ENCODE results near the gene GATA5.

Gene GATA5

DNA sequence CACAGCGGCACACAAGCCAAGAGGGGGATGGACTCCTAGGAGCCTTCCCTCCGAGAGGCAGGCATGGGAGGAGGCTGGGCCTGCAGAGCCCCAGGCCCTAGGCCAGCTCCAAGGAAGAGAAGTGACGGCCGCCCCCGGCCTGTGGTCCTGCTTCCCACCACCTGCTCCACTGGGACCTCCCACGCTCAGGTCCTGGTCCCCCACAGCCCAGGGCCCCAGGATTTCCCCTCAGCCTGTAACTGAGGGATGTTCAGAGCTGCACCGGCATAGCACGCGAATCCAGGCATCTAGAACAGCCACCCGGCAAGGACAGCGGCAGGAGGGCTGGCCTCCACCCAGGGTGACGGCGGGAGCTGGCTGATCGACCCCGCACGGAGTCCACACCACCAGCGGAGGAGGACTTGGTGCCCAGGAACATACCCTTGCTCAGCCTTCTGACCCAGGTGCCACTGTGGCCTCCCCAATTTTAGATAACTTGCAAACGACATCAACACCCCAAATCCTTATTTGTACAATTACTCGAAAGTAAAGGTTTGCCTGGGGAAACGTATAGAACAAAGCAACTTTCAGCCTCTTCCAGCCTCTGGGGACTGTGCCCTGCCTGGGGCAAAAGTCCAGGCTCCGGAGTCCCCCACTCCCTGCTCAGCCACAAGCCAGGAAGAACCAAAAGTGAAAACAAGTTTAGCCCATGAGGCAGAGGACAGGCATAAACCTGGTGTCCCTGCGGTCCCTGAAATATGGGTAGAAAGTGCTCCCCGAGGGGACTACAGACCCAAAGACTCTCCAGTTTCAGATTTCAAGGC lies 3.5 kb downstream of the GATA5 start:
- ChIA-PET POLR2A (no interaction called here), CTCF (no interaction called here)

DNA sequence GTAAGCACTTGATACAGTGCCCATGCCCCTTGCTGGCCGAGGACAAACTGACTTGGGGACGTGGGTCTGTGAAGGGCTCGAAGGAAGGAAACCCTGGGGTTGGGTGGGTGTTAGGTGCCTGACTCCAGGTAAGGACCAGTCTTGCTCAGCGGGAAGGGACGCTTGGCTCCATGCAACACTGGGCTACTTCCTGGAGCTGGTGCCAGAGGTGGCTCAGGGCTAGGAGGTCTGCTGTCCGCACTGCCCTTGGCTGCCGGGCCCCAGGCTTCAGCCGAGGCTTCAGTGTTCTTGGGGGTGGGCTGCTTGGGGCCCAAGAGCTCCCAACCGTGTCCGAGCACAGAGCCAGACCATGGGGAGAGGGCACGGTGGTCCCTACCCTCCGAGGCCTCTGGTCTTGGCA lies 5.3 kb downstream of the GATA5 start:
- H3K27ac ChIP-seq (ENCODE audit: extremely low read depth, low read depth, low read length), result no peak overlapping the region

More for the DNA sequence above, 3.5 kb downstream of the GATA5 start:
- TF ChIP-seq ZNF529 (tag by site-specific recombination; IDR thresholded peaks at IDR 0.05; ENCODE audit: insufficient replicate concordance) (no peak), ZFHX2 (tag by site-specific recombination; conservative IDR thresholded peaks at IDR 0.05) (0 out of 2 replicates have a peak, but pooled peaks have one; percentile 25)
- H3K4me3 ChIP-seq (ENCODE audit: low read depth, low read length), result no peak overlapping the region
- H3K4me1 ChIP-seq (ENCODE audit: control insufficient read depth, insufficient read depth, low read length), result no peaks in the 10 kb centered on the region
- H3K36me3 ChIP-seq (ENCODE audit: control insufficient read depth in 2 of 2, insufficient read depth in 1 of 2, low read length in 2 of 2), result no peaks in the 10 kb centered on the region
- no peak overlapping the region for H3K27ac ChIP-seq (ENCODE audit: extremely low read depth, low read depth, low read length)
- H3K9me3 ChIP-seq (ENCODE audit: control insufficient read depth, insufficient read depth, low read depth, low read length), result no peaks in the 10 kb centered on the region

DNA sequence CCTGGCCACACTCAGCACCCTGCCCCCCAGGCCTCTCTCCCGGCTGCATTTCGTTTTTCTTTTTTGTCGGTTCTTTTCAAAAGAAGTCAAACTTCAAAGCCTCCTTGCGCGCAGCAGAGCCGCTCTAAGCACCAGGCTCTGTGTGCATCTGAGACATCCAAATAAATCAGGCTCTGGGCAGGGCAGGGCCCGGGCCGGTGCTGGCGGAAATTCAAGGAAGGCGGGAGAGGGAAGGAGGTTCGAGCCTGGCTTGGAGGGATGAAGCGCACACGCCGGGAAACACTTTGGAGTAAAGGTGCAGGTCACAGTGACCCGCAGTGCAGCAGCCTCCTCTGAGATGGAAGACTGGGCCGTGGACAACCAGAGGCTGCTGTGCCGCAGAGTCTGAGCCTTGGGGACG lies 5.8 kb downstream of the GATA5 start:
- Histone ChIP-seq H3K9me3 (ENCODE audit: control insufficient read depth, insufficient read depth, low read depth, low read length) (no peaks in the 10 kb centered on the region), H3K4me1 (ENCODE audit: control insufficient read depth, insufficient read depth, low read length) (no peaks in the 10 kb centered on the region), H3K4me3 (ENCODE audit: low read depth, low read length) (no peak overlapping the region), H3K27ac (ENCODE audit: extremely low read depth, low read depth, low read length) (no peak overlapping the region), H3K36me3 (ENCODE audit: control insufficient read depth in 2 of 2, insufficient read depth in 1 of 2, low read length in 2 of 2) (no peaks in the 10 kb centered on the region)
- CTCF ChIA-PET, result no interaction called here
- POLR2A ChIA-PET, result no interaction called here
- TF ChIP-seq ZNF785 (tag by site-specific recombination; IDR thresholded peaks at IDR 0.05) (no peak), GLIS2 (tag by site-specific recombination; IDR thresholded peaks at IDR 0.05) (no peak), ZNF473 (tag by site-specific recombination; IDR thresholded peaks at IDR 0.05) (no peak), ZNF202 (tag by site-specific recombination; IDR thresholded peaks at IDR 0.05; ENCODE audit: borderline replicate concordance) (no peak), FEZF1 (tag by site-specific recombination; IDR thresholded peaks at IDR 0.05) (no peak), GLIS1 (tag by site-specific recombination; IDR thresholded peaks at IDR 0.05) (no peak), KLF10 (tag by site-specific recombination; IDR thresholded peaks at IDR 0.05) (no peak)
- TF ChIP-seq, protein P1, sequence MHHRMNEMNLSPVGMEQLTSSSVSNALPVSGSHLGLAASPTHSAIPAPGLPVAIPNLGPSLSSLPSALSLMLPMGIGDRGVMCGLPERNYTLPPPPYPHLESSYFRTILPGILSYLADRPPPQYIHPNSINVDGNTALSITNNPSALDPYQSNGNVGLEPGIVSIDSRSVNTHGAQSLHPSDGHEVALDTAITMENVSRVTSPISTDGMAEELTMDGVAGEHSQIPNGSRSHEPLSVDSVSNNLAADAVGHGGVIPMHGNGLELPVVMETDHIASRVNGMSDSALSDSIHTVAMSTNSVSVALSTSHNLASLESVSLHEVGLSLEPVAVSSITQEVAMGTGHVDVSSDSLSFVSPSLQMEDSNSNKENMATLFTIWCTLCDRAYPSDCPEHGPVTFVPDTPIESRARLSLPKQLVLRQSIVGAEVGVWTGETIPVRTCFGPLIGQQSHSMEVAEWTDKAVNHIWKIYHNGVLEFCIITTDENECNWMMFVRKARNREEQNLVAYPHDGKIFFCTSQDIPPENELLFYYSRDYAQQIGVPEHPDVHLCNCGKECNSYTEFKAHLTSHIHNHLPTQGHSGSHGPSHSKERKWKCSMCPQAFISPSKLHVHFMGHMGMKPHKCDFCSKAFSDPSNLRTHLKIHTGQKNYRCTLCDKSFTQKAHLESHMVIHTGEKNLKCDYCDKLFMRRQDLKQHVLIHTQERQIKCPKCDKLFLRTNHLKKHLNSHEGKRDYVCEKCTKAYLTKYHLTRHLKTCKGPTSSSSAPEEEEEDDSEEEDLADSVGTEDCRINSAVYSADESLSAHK (tag by site-specific recombination; IDR thresholded peaks at IDR 0.05), result no peak

More for the DNA sequence above, 5.3 kb downstream of the GATA5 start:
- TF ChIP-seq, protein P2, sequence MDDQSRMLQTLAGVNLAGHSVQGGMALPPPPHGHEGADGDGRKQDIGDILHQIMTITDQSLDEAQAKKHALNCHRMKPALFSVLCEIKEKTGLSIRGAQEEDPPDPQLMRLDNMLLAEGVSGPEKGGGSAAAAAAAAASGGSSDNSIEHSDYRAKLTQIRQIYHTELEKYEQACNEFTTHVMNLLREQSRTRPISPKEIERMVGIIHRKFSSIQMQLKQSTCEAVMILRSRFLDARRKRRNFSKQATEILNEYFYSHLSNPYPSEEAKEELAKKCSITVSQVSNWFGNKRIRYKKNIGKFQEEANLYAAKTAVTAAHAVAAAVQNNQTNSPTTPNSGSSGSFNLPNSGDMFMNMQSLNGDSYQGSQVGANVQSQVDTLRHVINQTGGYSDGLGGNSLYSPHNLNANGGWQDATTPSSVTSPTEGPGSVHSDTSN (CRISPR knock-in tag; IDR thresholded peaks at IDR 0.05), result no peak
- TF ChIP-seq KLF7 (tag by site-specific recombination; IDR thresholded peaks at IDR 0.05; ENCODE audit: borderline replicate concordance) (no peak), ZNF658 (tag by site-specific recombination; IDR thresholded peaks at IDR 0.05) (no peak), WT1 (tag by site-specific recombination; IDR thresholded peaks at IDR 0.05) (no peak), ZNF707 (tag by site-specific recombination; IDR thresholded peaks at IDR 0.05) (no peak), ZNF548 (tag by site-specific recombination; IDR thresholded peaks at IDR 0.05) (no peak), GLI2 (tag by site-specific recombination; IDR thresholded peaks at IDR 0.05; ENCODE audit: borderline replicate concordance, low read depth) (no peak), ZNF664 (tag by site-specific recombination; IDR thresholded peaks at IDR 0.05) (no peak), ZNF416 (tag by site-specific recombination; IDR thresholded peaks at IDR 0.05) (no peak), GLI4 (tag by site-specific recombination; IDR thresholded peaks at IDR 0.05) (no peak), ZNF629 (tag by site-specific recombination; IDR thresholded peaks at IDR 0.05) (no peak), PRDM1 (tag by site-specific recombination; IDR thresholded peaks at IDR 0.05) (no peak), ZNF146 (tag by site-specific recombination; IDR thresholded peaks at IDR 0.05) (no peak), ZNF670 (tag by site-specific recombination; IDR thresholded peaks at IDR 0.05; ENCODE audit: low read depth) (no peak)
- TF ChIP-seq, protein P3, sequence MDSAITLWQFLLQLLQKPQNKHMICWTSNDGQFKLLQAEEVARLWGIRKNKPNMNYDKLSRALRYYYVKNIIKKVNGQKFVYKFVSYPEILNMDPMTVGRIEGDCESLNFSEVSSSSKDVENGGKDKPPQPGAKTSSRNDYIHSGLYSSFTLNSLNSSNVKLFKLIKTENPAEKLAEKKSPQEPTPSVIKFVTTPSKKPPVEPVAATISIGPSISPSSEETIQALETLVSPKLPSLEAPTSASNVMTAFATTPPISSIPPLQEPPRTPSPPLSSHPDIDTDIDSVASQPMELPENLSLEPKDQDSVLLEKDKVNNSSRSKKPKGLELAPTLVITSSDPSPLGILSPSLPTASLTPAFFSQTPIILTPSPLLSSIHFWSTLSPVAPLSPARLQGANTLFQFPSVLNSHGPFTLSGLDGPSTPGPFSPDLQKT (IDR thresholded peaks at IDR 0.05; ENCODE audit: borderline replicate concordance, low read depth, low read length), result no peak
- TF ChIP-seq, protein P4, sequence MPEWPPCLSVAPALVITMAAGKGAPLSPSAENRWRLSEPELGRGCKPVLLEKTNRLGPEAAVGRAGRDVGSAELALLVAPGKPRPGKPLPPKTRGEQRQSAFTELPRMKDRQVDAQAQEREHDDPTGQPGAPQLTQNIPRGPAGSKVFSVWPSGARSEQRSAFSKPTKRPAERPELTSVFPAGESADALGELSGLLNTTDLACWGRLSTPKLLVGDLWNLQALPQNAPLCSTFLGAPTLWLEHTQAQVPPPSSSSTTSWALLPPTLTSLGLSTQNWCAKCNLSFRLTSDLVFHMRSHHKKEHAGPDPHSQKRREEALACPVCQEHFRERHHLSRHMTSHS (tag by site-specific recombination; IDR thresholded peaks at IDR 0.05), result no peak
- TF ChIP-seq, protein P5, sequence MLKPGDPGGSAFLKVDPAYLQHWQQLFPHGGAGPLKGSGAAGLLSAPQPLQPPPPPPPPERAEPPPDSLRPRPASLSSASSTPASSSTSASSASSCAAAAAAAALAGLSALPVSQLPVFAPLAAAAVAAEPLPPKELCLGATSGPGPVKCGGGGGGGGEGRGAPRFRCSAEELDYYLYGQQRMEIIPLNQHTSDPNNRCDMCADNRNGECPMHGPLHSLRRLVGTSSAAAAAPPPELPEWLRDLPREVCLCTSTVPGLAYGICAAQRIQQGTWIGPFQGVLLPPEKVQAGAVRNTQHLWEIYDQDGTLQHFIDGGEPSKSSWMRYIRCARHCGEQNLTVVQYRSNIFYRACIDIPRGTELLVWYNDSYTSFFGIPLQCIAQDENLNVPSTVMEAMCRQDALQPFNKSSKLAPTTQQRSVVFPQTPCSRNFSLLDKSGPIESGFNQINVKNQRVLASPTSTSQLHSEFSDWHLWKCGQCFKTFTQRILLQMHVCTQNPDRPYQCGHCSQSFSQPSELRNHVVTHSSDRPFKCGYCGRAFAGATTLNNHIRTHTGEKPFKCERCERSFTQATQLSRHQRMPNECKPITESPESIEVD (tag by site-specific recombination; IDR thresholded peaks at IDR 0.05), result no peak
- H3K9me3 ChIP-seq (ENCODE audit: control insufficient read depth, insufficient read depth, low read depth, low read length), result no peaks in the 10 kb centered on the region
- no peaks in the 10 kb centered on the region for H3K36me3 ChIP-seq (ENCODE audit: control insufficient read depth in 2 of 2, insufficient read depth in 1 of 2, low read length in 2 of 2)
- CTCF ChIA-PET, result interaction anchor here (0.7 to 0.9 kb wide), 2 partner anchors 29 to 146 kb away, joined by 3 to 6 read pairs; no protein-coding TSS in a partner anchor
- POLR2A ChIA-PET, result no interaction called here
- H3K4me1 ChIP-seq (ENCODE audit: control insufficient read depth, insufficient read depth, low read length), result no peaks in the 10 kb centered on the region
- H3K4me3 ChIP-seq (ENCODE audit: low read depth, low read length), result no peak overlapping the region

All from HEK293 (cell line).